Mesenchymal stem cell (in vitro differentiated cells and primary cell): ENCODE data around the gene GCHFR.

Experiments used
- DNase-seq: peaks from one replicate; pipeline ENCODE4 v3.0.0-alpha.2; 2013
- H2AFZ ChIP-seq: one replicate; pipeline ENCODE4 v1.6.1; 2013; ENCODE audit warnings: low read depth, mild to moderate bottlenecking, control low read depth, inconsistent platforms, low read length, moderate library complexity
- H2AK5ac ChIP-seq: 2 replicates; pipeline ENCODE4 v1.6.1; 2013; ENCODE audit warnings: low read length, moderate library complexity, mild to moderate bottlenecking, inconsistent platforms; ENCODE audit not compliant: severe bottlenecking
- H2BK120ac ChIP-seq: one replicate; pipeline ENCODE4 v1.6.1; 2013; ENCODE audit warnings: low read depth, mild to moderate bottlenecking, inconsistent platforms, low read length, moderate library complexity
- H2BK12ac ChIP-seq, 2 experiments: one replicate each; pipeline ENCODE4 v1.6.1; 2013; ENCODE audit warnings: inconsistent platforms in 2 of 2, low read length in 2 of 2, mild to moderate bottlenecking in 2 of 2, moderate library complexity in 2 of 2, control low read depth in 1 of 2
- H2BK15ac ChIP-seq: one replicate; pipeline ENCODE4 v1.6.1; 2013; ENCODE audit warnings: mild to moderate bottlenecking, low read depth, inconsistent platforms; ENCODE audit not compliant: poor library complexity, severe bottlenecking
- H2BK5ac ChIP-seq: 2 replicates; pipeline ENCODE4 v1.6.1; 2013; ENCODE audit warnings: low read depth, mild to moderate bottlenecking, low read length, control low read depth, inconsistent platforms; ENCODE audit not compliant: poor library complexity, severe bottlenecking
- H3K14ac ChIP-seq, 2 experiments: one replicate each; pipeline ENCODE4 v1.6.1; 2013; ENCODE audit warnings: inconsistent platforms in 2 of 2, low read length in 2 of 2, control low read depth in 1 of 2, mild to moderate bottlenecking in 1 of 2, moderate library complexity in 1 of 2
- H3K18ac ChIP-seq, 2 experiments: one replicate each; pipeline ENCODE4 v1.6.1; 2013; ENCODE audit warnings: inconsistent platforms in 2 of 2, low read length in 2 of 2, control low read depth in 1 of 2, low read depth in 1 of 2, mild to moderate bottlenecking in 1 of 2
- H3K23ac ChIP-seq, 2 experiments: one replicate each; pipeline ENCODE4 v1.6.1; 2013; ENCODE audit warnings: inconsistent platforms in 2 of 2, low read length in 2 of 2, mild to moderate bottlenecking in 2 of 2, moderate library complexity in 2 of 2, control low read depth in 1 of 2
- H3K27ac ChIP-seq: 2 replicates; pipeline ENCODE4 v1.5.1; 2013; ENCODE audit warnings: mild to moderate bottlenecking, moderate library complexity, low read length, control low read depth, inconsistent platforms; ENCODE audit not compliant: poor library complexity, severe bottlenecking
- H3K27me3 ChIP-seq, 2 experiments: 2 replicates each; pipeline versions ENCODE4 v1.6.1 to v1.7.0; 2013; ENCODE audit warnings: low read length in 2 of 2, mild to moderate bottlenecking in 2 of 2, moderate library complexity in 2 of 2, control low read depth in 1 of 2, inconsistent platforms in 1 of 2; ENCODE audit not compliant: control insufficient read depth in 1 of 2, insufficient read depth in 1 of 2
- H3K36me3 ChIP-seq, 2 experiments: 2 replicates each; pipeline versions ENCODE4 v1.6.1 to v1.7.0; 2013; ENCODE audit warnings: low read length in 2 of 2, control low read depth in 1 of 2, inconsistent platforms in 1 of 2, low read depth in 1 of 2, mild to moderate bottlenecking in 1 of 2; ENCODE audit not compliant: insufficient read depth in 2 of 2, control insufficient read depth in 1 of 2
- H3K4ac ChIP-seq, 2 experiments: one replicate each; pipeline ENCODE4 v1.6.1; 2013; ENCODE audit warnings: inconsistent platforms in 2 of 2, low read length in 2 of 2, mild to moderate bottlenecking in 2 of 2, moderate library complexity in 2 of 2, control low read depth in 1 of 2, low read depth in 1 of 2
- H3K4me1 ChIP-seq: 2 replicates; pipeline ENCODE4 v1.6.1; 2013; ENCODE audit warnings: low read depth, low read length, control low read depth; ENCODE audit not compliant: control insufficient read depth, insufficient read depth
- H3K4me2 ChIP-seq: 2 replicates; pipeline ENCODE4 v1.6.1; 2013; ENCODE audit warnings: low read length, mild to moderate bottlenecking, inconsistent platforms; ENCODE audit not compliant: poor library complexity, severe bottlenecking
- H3K4me3 ChIP-seq, 2 experiments: 2 replicates each; pipeline versions ENCODE4 v1.5.1 to v1.7.0; 2013; ENCODE audit warnings: low read length in 2 of 2, mild to moderate bottlenecking in 2 of 2, control low read depth in 1 of 2, low read depth in 1 of 2; ENCODE audit not compliant: insufficient read depth in 1 of 2
- H3K79me1 ChIP-seq: replicated peaks from 2 replicates; pipeline ENCODE4 v1.6.1; 2013; ENCODE audit warnings: mild to moderate bottlenecking, control low read depth, low read length, inconsistent platforms; ENCODE audit not compliant: poor library complexity, severe bottlenecking
- H3K9ac ChIP-seq: 2 replicates; pipeline ENCODE4 v1.7.0; 2013; ENCODE audit warnings: mild to moderate bottlenecking, low read length, moderate library complexity
- H3K9me3 ChIP-seq: 2 replicates; pipeline ENCODE4 v1.7.0; 2013; ENCODE audit warnings: mild to moderate bottlenecking, low read length; ENCODE audit not compliant: control insufficient read depth
- H4K8ac ChIP-seq: one replicate; pipeline ENCODE4 v1.6.1; 2013; ENCODE audit warnings: inconsistent platforms, mild to moderate bottlenecking, low read length, moderate library complexity
- H4K91ac ChIP-seq: one replicate; pipeline ENCODE4 v1.6.1; 2013; ENCODE audit warnings: mild to moderate bottlenecking, low read length, inconsistent platforms
- WGBS: methylation state at CpG from one replicate; pipeline ENCODE4 v1.1.7; 2013; ENCODE audit warnings: mixed read lengths; 5-methylcytosine and 5-hydroxymethylcytosine counted together

GCHFR gene

DNA sequence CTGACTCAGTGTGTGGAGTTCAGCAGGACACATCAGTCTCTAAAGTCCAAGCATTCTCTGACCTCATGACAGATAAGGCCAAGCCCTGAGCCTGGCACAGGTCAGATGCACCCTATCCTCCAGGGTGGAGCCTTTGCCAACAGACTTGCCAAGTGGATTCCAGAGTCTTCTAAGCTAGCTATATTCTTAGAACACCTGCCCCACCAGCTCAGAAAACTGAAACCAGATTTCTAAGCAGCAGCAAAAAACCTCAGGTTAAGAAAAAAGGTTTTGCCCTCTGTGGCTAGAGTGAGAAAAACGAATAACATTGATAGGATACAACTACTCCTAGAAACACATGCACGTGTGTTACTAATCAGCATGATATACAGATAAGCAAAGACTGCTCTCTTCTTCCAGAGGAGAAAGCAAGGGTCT, 20.4 kb upstream of the GCHFR start:
- no peak overlapping the region for H3K4me3 ChIP-seq
- H3K27ac ChIP-seq = no peak overlapping the region
- H3K23ac ChIP-seq = no peak overlapping the region
- no peak overlapping the region for H2BK12ac ChIP-seq
- H2BK120ac ChIP-seq = no peak overlapping the region
- H3K9ac ChIP-seq = no peak overlapping the region
- H3K18ac ChIP-seq = no peak overlapping the region
- peaks cover 25% of the 10 kb centered on the region for H3K79me1 ChIP-seq
- H3K27me3 ChIP-seq = no peaks in the 10 kb centered on the region
- no peak overlapping the region for H3K4me2 ChIP-seq
- H2BK15ac ChIP-seq = no peak overlapping the region
- no peak overlapping the region for H3K4ac ChIP-seq
- 80% methylated on average over 1 of the region's 2 CpGs for WGBS
- H2AK5ac ChIP-seq = no peak overlapping the region
- H3K14ac ChIP-seq = no peak overlapping the region
- H3K4me1 ChIP-seq = peaks cover 5% of the 10 kb centered on the region
- no peak overlapping the region for H4K91ac ChIP-seq
- no peak overlapping the region for H2BK5ac ChIP-seq
- H3K36me3 ChIP-seq = peaks cover 46 to 62% of the 10 kb centered on the region in 2 experiments
- DNase-seq = no peak
- no peak overlapping the region for H2AFZ ChIP-seq
- no peak overlapping the region for H4K8ac ChIP-seq
- H3K9me3 ChIP-seq = no peaks in the 10 kb centered on the region

DNA sequence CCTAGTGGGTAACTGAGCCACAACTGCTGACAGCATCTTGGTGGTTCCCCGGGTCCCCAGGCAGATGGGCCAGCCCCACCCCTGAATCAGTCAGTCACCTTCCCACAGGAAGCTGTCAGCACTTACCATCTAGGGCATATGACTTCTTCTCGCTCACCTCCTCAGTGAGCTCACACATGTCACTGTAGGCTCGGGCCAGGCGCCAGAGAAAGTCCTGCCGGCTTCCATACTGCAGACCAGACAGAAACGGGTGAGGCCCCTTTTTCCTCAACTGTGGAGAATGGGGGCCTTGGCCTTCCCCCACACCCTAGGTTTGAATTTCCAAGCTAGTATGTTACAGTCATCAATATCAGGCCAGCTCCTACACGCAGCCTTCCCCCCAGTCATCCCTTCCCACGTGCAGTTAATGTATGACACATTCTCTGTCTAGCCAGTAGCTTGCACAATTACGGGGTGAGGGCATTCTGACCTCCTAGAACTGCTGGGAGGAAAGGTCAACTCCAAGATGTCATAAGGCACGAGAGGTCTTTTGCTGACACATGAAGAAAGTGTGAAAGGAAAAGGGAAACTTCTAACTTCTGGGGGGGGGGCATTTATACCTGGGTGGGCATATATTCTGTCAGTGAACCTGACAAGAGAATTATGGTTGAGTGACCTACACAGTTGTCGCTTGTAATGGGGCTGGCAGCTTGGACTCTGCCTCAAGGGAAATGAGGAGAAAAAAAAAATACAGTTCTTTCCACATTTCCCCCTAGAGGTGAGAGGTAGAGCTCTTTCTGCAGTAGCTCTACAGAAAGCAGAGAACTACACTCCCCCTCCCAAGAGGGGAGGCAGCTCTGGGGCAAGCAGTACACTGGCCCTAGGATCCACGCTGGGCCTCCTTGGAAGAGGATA, 19.7 kb upstream of the GCHFR start:
- H2BK120ac ChIP-seq = no peak overlapping the region
- H3K23ac ChIP-seq = no peak overlapping the region
- no peak overlapping the region for H3K4me2 ChIP-seq
- no peak overlapping the region for H2BK12ac ChIP-seq
- H4K8ac ChIP-seq = no peak overlapping the region
- no peak overlapping the region for H4K91ac ChIP-seq
- H3K9me3 ChIP-seq = no peaks in the 10 kb centered on the region
- H2AFZ ChIP-seq = no peak overlapping the region
- no peak overlapping the region for H2BK15ac ChIP-seq
- no peaks in the 10 kb centered on the region for H3K27me3 ChIP-seq
- no peak overlapping the region for H3K14ac ChIP-seq
- H2BK5ac ChIP-seq = no peak overlapping the region
- DNase-seq = peak; percentile 87
- no peak overlapping the region for H3K18ac ChIP-seq
- no peak overlapping the region for H2AK5ac ChIP-seq
- peaks cover 5% of the 10 kb centered on the region for H3K4me1 ChIP-seq
- no peak overlapping the region for H3K4ac ChIP-seq
- H3K79me1 ChIP-seq = peaks cover 25% of the 10 kb centered on the region
- H3K36me3 ChIP-seq = peaks cover 50 to 59% of the 10 kb centered on the region in 2 experiments
- H3K9ac ChIP-seq = no peak overlapping the region
- no peak overlapping the region for H3K27ac ChIP-seq
- H3K4me3 ChIP-seq = no peak overlapping the region
- WGBS = 64% methylated on average over 11 of the region's 12 CpGs

DNA sequence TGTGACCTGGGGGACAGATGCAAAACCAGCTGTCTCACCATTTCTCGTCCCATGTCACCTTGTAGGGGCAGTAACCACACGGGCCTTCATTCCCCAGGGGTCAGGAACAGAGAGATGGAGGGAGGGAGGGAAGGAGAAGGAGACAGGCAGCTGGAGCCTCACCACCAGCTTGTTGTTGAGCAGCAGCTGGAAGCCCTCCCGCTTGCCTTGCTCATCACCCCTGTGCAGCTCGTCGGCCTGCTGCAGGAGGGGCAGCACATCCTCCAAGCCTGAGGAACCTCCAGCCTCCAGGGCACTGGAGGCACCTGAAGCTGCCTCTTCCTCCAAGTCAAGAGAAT, 19.1 kb upstream of the GCHFR start:
- WGBS = 83% methylated on average over 5 of the region's 5 CpGs
- H2BK15ac ChIP-seq = no peak overlapping the region
- no peak overlapping the region for H3K9ac ChIP-seq

DNA sequence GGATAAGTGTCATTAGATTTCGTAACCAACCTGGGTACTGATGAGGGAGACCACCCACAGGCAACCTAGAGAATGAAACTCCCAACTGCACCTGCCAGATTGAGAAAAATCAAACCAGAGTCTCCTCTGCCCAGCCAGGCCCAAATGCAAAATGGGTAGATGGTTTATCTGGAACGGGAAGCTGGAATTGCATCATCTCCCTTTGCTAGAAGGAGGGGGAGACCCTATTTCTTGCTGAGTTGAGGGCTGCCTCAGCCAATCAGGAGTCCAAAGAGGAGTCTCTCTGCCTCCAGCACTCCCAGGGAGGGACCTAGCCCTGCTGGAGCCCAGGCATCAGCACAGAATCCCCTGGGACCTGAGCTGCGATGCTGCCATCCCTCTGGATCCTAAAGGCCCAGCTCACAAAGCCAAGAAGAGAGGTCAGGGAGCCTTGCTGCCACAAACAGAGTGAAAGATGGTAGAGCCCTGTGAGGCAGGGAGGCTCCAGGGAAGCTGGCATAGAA, 16.9 kb upstream of the GCHFR start:
- Histone ChIP-seq H4K91ac (no peak overlapping the region), H3K36me3 (peaks cover 48 to 59% of the 10 kb centered on the region in 2 experiments), H3K23ac (no peak overlapping the region), H3K27ac (no peak overlapping the region), H3K4me1 (peaks cover 5% of the 10 kb centered on the region), H4K8ac (no peak overlapping the region), H3K18ac (no peak overlapping the region), H3K79me1 (peaks cover 34% of the 10 kb centered on the region), H2BK5ac (no peak overlapping the region), H3K14ac (no peak overlapping the region), H2BK15ac (no peak overlapping the region), H2BK120ac (no peak overlapping the region), H3K4me2 (no peak overlapping the region), H2BK12ac (no peak overlapping the region), H3K27me3 (no peaks in the 10 kb centered on the region), H3K9ac (no peak overlapping the region), H2AK5ac (no peak overlapping the region), H3K4me3 (no peak overlapping the region), H3K9me3 (no peaks in the 10 kb centered on the region), H2AFZ (no peak overlapping the region), H3K4ac (no peak overlapping the region)
- DNase-seq = no peak
- 78% methylated on average over 3 of the region's 3 CpGs for WGBS

More for the DNA sequence above, 19.1 kb upstream of the GCHFR start:
- Histone ChIP-seq H2BK12ac (no peak overlapping the region), H3K4me3 (no peak overlapping the region), H3K4me1 (peaks cover 5% of the 10 kb centered on the region), H3K27me3 (no peaks in the 10 kb centered on the region), H2AFZ (no peak overlapping the region), H3K9me3 (no peaks in the 10 kb centered on the region), H3K36me3 (peaks cover 47 to 59% of the 10 kb centered on the region in 2 experiments), H3K14ac (no peak overlapping the region), H2BK120ac (no peak overlapping the region), H2BK5ac (no peak overlapping the region), H3K4ac (no peak overlapping the region), H3K27ac (no peak overlapping the region), H3K4me2 (no peak overlapping the region), H3K18ac (no peak overlapping the region), H4K91ac (no peak overlapping the region), H4K8ac (peak overlapping the region; percentile 1), H2AK5ac (no peak overlapping the region), H3K79me1 (peaks cover 26% of the 10 kb centered on the region), H3K23ac (no peak overlapping the region)
- no peak for DNase-seq
